HG03520 (cell line): Measurements from ENCODE around the gene CSF2.

Experiments
- ATAC-seq: cut with Tn5 transposase; IDR thresholded peaks from one replicate; pipeline ENCODE4 v1.9.1; 2021; ENCODE audit warnings: mild to moderate bottlenecking, moderate library complexity; ENCODE audit not compliant: unreplicated experiment

The CSF2 gene

DNA sequence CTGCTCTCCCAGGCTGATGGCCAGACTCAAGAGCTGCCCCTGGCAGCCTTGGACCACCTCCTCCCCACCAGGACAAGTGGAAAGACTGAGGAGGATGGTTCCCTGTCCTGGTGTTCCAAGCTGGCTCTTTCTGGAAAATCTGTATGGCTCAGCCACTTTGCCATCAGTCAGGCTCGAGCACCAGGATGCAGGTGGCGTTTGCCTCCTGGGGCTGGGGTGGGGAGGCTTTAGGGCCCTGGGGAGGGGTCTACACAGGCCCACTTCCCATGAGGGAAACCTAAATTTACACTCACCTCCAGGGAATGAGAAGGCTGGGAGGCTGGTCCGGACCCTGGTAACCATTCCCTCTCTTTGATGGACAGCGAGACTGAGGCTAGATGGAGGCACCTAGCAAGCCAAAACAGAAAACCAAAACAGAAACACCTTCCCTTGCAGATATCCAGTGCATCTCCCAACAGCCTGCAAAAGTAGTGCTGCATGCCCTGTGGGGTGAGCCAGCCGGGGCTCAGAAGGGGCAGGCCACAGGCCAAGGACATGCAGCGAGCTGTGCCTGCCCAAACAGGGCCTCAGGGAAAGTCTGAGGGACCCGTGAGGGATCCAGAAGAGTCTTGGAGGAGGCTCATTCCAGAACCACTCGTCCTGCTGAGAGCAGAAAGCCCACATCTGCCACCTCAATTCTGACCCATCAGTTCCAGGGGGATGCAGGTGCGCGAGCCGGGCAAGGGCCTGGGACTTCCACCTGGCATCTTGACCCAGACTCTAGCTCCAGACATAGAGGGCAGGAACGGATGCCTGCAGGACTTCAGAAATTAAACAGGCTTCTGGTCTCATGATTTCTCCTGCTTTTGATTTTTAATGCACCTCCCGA, 5.4 kb upstream of the CSF2 start:
- no peak for ATAC-seq

DNA sequence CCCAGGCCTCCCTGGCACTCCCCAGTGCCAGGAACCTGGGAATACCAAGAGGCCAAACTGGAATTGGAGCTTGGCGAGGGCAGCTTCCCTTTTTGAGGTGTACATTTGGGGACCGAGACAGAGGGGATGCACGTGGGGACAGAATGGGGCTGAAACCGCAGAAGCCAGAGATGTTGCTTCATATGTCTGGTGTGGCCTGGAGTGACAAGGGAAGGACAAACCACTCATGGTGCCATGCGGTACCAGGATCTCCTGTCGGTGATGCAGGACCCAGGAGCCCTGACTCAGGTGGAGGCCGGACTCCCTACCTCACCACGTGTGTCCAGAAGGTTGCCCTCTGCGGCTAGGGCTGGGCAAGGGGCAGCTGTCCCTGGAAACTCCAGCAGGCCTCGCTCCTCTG, 4.0 kb upstream of the CSF2 start:
- ATAC-seq: no peak

GRCh38 chr5:132069994-132070393, 3.6 kb upstream of the CSF2 start:
- no peak for ATAC-seq

GRCh38 chr5:132070460-132071337, 2.9 kb upstream of the CSF2 start:
- ATAC-seq: no peak

DNA sequence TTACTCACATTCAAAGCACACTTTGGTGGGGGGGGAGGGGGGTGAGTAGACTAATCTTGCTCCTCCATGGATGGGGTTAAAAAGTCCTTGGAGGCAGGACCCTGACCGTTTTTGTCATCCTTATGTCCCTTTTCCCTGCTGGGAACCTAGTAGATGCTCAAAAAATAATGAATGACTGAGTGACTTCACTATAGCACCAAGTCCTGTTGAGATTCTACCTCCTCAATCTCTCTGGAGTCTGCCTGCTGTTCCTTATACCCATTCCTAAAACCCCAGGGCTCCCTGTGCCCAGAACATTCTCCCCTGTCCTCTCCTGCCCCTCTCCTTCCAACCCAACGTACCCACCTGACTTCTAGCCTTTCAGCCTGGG, 2.3 kb upstream of the CSF2 start:
- no peak for ATAC-seq

GRCh38 chr5:132072070-132072469, 1.5 kb upstream of the CSF2 start:
- no peak for ATAC-seq

- ATAC-seq: no peak
Observed at GRCh38 chr5:132072528-132072927, 1.1 kb upstream of the CSF2 start.

DNA sequence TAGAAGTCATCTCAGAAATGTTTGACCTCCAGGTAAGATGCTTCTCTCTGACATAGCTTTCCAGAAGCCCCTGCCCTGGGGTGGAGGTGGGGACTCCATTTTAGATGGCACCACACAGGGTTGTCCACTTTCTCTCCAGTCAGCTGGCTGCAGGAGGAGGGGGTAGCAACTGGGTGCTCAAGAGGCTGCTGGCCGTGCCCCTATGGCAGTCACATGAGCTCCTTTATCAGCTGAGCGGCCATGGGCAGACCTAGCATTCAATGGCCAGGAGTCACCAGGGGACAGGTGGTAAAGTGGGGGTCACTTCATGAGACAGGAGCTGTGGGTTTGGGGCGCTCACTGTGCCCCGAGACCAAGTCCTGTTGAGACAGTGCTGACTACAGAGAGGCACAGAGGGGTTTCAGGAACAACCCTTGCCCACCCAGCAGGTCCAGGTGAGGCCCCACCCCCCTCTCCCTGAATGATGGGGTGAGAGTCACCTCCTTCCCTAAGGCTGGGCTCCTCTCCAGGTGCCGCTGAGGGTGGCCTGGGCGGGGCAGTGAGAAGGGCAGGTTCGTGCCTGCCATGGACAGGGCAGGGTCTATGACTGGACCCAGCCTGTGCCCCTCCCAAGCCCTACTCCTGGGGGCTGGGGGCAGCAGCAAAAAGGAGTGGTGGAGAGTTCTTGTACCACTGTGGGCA, 642 bp downstream of the CSF2 start:
- no peak for ATAC-seq

- no peak for ATAC-seq
Observed at GRCh38 chr5:132074772-132075718, 1.5 kb downstream of the CSF2 start.

DNA sequence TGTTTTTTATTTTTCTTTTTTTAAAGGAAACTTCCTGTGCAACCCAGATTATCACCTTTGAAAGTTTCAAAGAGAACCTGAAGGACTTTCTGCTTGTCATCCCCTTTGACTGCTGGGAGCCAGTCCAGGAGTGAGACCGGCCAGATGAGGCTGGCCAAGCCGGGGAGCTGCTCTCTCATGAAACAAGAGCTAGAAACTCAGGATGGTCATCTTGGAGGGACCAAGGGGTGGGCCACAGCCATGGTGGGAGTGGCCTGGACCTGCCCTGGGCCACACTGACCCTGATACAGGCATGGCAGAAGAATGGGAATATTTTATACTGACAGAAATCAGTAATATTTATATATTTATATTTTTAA, 2.1 kb downstream of the CSF2 start:
- ATAC-seq: no peak

DNA sequence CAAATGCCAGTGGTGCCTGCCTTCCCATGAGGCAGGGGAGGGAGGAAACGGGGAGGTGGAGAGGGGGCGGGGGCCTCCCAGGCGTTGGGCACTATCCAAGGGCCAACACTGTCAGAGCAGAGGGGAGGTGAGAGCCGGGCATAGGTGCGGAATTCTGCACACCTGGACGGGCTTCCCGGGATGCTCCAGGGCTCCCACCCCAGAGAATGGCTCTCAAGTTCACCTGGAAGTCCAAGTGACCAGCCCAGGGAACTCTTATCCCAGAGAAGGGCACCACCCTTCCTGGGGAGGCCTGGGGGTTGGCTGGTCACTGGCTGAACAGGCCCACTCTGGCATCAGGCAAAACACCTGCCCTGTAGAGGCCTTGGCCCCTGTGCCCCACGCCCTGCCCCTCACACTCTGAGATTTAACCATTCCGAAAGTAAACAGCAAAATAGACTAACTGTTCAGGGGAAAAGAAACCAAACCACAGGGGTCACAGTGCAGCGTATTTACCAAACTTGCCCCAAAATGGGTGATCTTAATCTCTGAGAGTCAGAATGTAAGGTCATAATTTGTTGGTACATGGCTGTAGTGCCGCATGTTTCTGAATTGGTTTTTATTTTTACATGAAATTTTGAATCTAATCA, 2.7 kb downstream of the CSF2 start:
- ATAC-seq: no peak

DNA sequence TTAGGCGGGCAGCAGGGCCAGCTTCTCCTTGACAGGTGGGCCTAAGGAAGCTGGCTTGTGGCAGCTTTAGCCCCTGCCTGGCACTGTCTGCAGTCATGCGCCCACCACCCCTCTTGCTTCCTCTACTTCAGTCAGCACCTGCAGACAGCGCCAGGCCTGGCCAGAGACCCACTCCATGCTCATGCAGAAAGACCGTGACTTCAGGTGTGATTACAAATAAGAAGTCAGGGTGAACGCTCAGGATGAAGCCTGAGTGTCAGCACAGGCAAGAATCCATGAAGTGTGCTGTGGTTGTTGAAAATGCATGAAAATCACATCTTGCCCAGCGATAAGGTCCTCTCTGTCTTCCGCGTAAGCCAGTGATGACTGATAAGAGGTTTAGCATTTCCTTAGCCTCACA, 3.4 kb downstream of the CSF2 start:
- ATAC-seq: no peak

GRCh38 chr5:132079081-132079480, 5.5 kb downstream of the CSF2 start:
- no peak for ATAC-seq

GRCh38 chr5:132079619-132080018, 6.0 kb downstream of the CSF2 start:
- ATAC-seq: no peak

DNA sequence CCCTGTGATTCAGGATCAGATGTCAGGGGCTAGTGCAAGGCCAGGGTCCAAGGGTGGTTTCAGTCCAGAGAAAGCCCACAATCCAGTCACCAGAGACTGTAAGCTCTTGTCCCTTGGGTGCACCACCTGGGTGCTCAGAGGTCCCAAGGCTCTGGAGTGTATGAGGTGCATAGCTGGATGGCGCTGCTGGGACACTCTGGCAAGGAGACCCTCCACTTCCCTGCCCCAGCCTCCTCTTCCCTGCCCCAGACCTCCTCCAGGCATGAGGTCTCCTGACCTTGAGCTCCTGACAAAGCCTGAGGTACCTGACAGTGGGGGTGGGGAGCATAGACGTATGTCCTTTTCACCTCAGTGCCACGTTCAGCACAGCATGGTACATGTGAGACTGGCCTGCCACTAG, 7.0 kb downstream of the CSF2 start:
- ATAC-seq: no peak

- ATAC-seq: no peak
Observed at GRCh38 chr5:132081458-132081857, 7.9 kb downstream of the CSF2 start.

DNA sequence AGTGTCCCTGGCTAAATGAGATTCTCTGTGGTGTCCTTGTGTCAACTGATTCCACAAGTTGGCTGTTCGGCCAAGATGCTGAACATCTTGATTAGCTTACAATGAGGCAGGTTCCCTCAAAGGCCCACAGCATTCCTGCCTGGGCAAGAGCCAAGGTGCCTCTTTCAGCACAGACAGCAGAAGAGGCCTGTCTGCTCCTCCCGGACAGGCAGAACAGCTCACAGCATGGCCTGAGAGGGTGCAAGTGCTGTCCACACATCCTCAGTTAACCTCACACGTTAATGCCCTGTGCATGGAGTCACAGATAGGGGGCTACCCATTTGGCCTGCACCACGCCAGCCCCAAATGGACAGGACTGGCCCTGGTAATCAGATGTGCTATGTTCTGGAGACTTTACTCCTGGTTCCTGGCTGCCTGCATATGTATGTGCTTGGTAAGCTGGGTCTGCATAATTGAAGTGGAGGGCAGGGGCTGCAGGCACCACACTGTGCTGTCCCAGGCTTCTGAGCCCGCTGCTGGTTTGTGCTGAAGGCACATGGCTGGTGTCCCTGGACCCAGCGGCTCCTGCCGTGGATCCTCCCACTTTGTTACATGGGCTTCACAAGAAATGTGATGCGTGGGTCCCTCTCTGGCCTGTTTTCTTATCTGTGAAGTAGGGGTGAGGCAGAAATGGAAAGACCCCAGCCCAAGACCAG, 8.9 kb downstream of the CSF2 start:
- no peak for ATAC-seq

DNA sequence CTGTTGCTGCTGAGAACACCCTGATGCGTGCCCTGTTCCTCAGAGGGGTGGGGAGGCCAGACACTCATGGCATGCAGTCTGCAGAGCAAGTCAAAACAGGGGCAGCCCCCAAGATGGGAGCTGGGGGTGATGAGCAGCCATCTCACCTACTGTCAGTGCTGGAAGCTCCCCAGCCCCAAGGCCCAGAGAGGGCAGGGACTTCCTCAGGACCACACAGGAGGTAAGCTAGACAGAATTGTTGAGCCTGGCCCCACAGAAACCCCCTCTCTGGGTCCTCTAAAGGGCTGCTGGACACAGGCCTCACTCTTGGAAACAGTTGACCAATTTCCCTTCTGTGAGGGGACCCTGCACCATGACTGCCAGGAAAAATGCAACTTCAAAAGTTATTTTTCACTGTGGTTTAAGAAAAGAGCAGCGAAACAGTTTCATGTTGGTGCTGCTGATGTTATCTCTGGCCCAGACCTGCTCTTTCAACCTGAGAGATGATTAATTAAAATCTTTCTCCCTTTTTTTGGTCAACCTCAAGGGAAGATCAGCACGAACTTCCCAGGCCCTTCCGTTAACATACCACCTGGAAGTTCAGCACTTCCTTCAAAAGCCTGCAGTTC, 9.6 kb downstream of the CSF2 start:
- ATAC-seq: no peak

DNA sequence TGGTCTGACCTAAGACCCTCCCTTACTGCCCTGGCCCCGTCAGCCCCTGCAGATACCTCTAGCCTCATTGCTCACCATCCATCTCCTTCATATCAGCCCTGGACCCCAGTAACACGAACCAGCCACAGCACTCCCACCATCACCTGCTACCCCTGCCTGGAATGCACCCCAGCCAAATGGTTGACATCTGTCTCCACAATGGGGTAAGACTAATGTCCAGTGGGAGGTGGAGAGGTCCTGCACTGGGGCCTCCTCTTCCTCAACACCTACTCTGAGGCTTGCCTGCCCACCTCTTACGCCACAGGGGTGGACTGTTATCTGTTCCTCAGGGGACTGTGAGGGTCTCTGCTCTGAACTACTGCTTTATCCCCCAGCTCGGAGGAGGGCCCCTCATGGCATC, 12.1 kb downstream of the CSF2 start:
- no peak for ATAC-seq
